ENCODE results near the gene XRCC1.
A peak's percentile ranks its signal among the peaks of the same experiment; 100 is the strongest.
"Not testable (repeated sequence)": the region's sequence is repeated elsewhere in the genome, so short reads cannot be mapped to it uniquely, and the experiment has no call there.

The XRCC1 gene

DNA sequence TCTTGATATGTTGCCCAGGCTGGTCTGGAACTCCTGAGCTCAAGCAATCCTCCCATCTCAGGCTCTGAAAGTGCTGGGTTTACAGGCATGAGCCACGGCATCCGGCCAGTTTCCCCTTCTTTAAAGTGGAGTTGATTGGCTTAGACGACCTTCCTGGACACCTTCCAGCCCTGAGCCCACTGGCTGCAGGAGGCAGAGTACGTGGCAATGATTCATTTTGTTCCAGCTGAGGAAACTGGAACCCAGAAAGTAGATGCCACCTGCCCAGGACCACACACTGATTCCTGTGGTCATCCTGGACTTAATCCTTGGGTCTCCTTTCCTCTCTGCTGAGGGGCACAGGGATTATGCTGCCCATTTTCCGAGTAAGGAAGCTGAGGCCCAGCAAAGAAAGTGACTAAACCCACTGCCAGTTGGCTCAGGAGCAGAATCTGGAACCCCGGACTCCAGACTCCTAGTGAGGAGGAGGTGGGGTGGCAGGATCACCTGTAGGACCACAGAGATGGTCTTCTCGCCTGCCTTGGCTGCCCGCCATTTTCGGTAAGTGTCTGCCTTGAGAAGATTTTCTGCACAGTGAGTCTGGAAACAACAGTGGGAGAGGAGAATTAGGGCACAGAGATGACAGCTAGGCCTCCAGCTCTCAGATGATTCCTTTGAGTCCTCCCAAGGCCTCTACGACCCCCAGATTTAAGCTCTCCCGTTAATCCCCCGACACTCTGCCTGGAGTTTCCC lies 737 bp downstream of the XRCC1 start:
- no peak for DNase-seq

GRCh38 chr19:43572171-43572588 lies 3.1 kb downstream of the XRCC1 start:
- no peak for DNase-seq

- DNase-seq, result no peak
Measured at GRCh38 chr19:43570174-43570791, 5.0 kb downstream of the XRCC1 start.

DNA sequence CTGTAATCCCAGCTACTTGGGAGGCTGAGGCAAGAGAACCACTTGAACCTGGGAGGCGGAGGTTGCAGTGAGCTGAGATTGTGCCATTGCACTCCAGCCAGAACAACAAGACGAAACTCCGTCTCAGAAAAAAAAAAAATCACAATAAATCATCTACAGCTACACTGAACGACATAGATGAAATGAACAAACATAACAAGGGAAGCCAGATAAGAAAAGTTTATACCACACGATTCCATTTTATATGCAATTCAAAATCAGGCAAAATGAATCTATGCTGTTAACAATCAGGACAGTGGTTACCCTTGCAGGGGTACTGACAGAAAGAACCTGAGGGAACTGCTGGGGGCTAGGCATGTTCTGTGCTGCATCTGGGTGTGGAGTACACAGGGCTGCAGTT lies 5.7 kb downstream of the XRCC1 start:
- no peak for DNase-seq

- DNase-seq, result no peak
Measured at GRCh38 chr19:43564800-43565199, 10.5 kb downstream of the XRCC1 start.

GRCh38 chr19:43563816-43564457 lies 11.4 kb downstream of the XRCC1 start:
- no peak for DNase-seq

DNA sequence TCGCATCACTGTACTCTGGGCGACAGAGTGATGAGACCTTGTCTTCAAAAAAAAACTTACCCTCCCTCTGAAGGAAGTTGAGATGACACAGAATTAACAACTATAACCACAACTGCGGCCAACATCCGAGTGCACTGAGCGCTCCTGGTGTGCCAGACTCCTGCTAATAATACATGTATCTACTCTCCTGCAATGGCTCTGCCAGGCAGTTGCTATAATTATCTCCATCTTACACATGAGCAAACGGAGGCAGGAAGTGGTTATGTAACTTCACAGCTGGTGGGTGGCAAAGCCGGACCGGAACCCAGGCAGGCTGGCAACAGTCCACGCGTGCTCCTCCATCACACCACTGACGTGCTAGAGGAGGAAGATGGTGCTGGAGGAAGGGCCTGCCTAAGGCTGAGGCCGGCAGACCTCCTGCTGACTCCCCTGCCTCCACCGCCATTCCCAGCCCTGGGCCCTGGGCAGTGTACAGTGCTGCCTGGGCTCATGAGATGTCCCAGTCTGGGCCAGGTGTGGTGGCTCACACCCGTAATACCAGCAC lies 12.6 kb downstream of the XRCC1 start:
- DNase-seq, result no peak

- no peak for DNase-seq
Measured at GRCh38 chr19:43562226-43562697, 13.1 kb downstream of the XRCC1 start.

DNA sequence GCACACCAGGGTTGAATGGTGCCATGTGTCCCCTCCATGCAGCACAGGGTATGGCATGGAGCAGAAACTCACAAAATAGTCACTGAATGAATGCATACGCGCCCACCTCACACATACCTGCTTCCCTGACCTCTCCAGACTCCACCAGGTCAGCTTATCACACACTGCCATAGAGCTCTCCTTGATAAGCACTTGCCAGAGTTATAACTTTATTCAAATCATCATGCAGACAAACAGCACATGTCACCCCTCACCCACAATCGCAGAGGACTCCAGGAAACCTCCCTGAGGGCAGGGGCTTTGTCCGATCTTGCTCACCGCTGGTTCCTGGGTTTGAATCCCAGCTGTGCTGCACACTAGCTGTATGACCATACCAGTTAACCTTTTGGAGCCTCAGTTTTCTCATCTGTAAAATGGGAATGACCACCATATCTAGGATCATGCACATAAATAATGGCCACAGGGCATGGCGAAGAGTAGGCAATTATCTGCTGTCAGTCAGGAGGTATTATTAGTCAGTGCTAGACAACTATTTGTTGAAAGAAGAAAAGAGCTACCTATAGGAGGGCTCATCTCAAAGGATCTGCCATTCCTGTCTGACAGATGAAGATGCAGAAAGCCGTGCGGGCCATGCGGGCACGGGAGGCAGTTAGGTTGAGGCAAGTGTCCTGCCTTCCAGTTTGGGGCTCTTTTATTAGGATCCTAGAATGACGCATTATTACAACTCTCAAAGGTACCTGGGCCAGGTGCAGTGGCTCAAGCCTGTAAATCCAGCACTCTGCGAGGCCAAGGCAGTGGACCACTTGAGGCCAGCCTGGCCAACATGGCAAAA lies 14.0 kb downstream of the XRCC1 start:
- DNase-seq, result no peak

DNA sequence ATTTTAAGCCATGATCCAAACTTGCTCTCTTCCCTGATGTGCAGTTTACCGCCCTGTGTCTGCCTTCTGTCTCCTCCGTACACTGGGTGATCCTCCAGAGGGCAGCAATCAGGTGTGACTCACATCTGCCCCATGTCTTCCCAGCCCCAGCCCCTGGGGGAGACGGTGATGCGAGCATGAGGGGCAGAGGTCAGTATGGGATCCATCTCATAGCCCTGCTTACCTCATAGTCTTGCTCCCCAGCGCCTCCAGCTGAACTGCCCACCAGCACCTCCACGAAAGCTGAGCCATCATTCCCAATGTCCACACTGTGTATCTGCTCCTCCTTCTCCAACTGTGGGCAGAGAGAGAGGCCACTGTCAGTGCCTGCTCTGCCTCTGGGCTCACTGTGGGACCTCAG lies 14.6 kb downstream of the XRCC1 start:
- no peak for DNase-seq

GRCh38 chr19:43555185-43555770 lies 20.0 kb downstream of the XRCC1 start:
- DNase-seq, result peak; percentile 89

DNA sequence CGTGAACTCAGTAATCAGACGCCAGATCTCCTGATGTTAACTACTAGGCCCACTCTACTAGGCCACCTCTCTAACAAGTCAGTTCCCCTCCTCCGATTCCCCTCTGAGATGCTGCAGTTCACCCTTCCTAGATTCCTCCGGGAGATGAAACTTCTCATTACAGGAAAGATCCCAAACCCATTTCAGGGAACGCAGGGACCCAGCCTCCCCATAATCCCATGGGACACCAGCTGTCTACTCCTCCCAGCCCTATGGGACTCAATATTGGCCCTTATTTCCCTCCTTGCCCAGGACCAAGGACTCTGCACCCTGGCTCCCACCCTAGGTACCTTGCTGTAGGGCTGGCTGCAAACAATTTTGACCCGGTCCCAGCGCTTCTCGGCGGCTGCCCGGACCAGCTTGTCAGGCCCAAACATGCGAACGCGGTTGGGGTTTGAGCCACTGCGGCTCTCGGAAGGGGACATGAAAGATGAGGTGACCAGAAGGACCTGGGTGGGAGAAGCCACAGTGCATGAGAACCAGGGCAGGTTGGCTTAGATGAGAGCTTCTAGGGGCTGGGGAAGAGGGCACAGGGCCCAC lies 20.9 kb downstream of the XRCC1 start:
- no peak for DNase-seq

GRCh38 chr19:43553656-43554055 lies 21.7 kb downstream of the XRCC1 start:
- DNase-seq, result no peak

DNA sequence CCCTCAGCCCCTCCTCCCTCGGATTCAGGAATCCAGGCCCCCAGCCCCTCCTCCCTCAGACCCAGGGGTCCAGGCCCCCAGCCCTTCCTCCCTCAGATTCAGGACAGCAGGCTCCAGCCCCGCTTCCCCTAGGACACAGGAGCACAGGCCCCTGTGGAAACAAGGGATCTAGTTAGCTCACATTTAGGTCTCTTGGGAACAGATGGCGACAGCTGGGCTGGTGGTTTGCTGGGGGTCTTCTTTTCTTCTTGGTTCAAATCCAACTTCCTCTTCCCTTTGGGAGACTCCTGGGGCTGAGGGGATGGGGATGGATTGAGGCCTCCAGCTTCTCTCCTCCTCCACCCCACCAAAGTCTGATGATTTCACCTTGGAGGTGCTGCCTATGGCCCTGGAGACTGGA lies 22.7 kb downstream of the XRCC1 start:
- peak; percentile 38 for DNase-seq

- DNase-seq, result no peak
Measured at GRCh38 chr19:43552198-43552450, 23.2 kb downstream of the XRCC1 start.

DNA sequence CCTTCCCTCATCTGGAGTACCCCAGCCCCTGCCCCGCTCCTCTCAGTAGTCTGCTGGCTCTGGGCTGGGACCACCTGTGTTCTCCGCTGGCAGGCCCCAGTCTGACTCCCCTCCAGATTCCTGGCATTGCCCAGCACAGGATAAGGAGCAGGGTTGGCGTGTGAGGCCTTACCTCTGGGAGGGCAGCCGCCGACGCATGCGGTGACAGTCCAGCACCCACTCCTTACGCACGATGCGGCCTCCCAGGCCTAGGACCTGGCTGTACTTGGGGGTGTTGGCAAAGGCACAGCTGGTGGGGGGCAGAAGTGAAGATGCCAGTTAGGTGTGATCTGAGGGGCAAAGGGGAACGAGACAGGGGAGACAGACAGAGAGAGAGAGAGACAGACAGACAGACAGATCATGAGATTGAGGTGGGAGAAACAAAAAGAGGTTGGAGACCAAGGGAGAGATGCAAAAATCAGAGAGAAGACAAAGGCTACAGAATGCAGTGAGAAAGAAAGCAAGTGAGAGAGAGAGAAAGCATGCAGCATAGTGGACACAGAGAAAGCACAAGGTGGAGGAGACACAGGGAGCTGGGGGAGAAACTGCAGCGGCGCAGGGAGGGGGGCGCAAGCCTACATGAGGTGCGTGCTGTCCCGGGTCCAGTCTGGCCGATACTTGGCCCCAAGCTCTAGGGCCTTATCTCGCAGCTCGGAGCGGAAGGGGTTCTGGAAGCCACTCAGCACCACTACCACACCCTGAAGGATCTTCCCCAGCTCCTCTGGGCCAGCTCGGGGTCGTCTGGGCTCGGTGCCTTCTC lies 23.7 kb downstream of the XRCC1 start:
- no peak for DNase-seq

GRCh38 chr19:43548706-43549105 lies 26.6 kb downstream of the XRCC1 start:
- DNase-seq, result no peak

GRCh38 chr19:43547926-43548325 lies 27.4 kb downstream of the XRCC1 start:
- not testable (repeated sequence) for DNase-seq

- DNase-seq, result no peak
Measured at GRCh38 chr19:43546581-43546980, 28.7 kb downstream of the XRCC1 start.

- DNase-seq, result no peak
Measured at GRCh38 chr19:43545981-43546380, 29.3 kb downstream of the XRCC1 start.

DNA sequence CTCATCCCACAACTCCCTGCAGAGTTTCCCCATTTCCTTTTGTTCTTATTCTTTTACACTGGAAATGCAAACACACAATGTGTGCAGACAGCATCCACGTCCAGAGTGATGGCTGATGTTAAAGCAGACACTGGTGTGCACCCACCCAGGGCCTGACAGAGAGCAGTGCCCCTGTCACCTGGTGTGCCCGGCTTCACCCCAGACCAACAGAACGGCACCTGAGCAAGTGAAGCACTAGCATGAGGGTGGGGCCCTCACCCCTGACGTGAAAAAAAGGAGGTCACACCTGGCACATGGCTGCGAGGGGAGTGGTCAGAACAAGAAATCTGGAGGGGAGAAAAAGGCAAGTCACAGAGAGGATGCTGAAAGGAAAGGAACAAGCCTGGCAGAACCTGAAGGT lies 30.1 kb downstream of the XRCC1 start:
- DNase-seq, result no peak

DNA sequence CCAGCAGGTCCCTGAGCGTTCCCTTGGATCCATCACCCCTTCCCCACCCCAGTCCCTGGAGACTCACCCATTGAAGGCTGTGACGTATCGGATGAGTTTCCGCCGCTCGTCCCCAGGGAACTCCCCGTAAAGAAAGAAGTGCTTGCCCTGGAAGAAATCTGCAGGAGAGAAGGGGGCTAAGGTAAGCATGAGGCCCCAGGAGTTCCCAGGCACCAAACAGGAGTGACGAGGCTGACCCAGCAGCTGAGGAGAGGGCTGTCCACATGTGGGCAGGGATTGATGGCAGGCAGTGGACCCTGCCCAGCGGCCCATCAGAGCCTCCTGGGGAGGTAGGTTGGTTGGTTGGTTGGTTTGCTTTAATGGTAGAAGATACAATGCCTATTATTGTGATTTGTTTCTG lies 31.2 kb downstream of the XRCC1 start:
- no peak for DNase-seq
